Activated naive CD8-positive, alpha-beta T cell treated with anti-CD3 and anti-CD28 coated beads for 36 hours (primary cell): ENCODE data around the gene R3HCC1L. TPM values are rescaled to one million over a fixed set of nuclear protein-coding genes. Genes with fewer than 3 reads are reported as not detected.

Experiments used
- DNase-seq: peaks from one replicate; pipeline ENCODE4 v3.0.0; 2021
- H3K27ac Mint-ChIP-seq: one replicate; pipeline ENCODE4 v1.8.0; 2022; ENCODE audit warnings: mild to moderate bottlenecking, moderate library complexity, mixed read lengths
- H3K27me3 Mint-ChIP-seq: one replicate; pipeline ENCODE4 v1.8.0; 2022; ENCODE audit warnings: mild to moderate bottlenecking, mixed read lengths
- H3K36me3 Mint-ChIP-seq: one replicate; pipeline ENCODE4 v1.8.0; 2021; ENCODE audit warnings: mild to moderate bottlenecking, mixed read lengths
- H3K4me1 Mint-ChIP-seq: one replicate; pipeline ENCODE4 v1.8.0; 2021; ENCODE audit warnings: mixed read lengths
- H3K4me3 Mint-ChIP-seq: one replicate; pipeline ENCODE4 v1.8.0; 2022; ENCODE audit warnings: mild to moderate bottlenecking, moderate library complexity, mixed read lengths
- H3K9me3 Mint-ChIP-seq: one replicate; pipeline ENCODE4 v1.8.0; 2022; ENCODE audit warnings: mixed read lengths
- total RNA-seq, 2 experiments: library from RNA; stranded (reverse); gene quantifications; one replicate each; pipeline ENCODE4 v1.2.3, GENCODE V29; 2021

The R3HCC1L gene
- 10 to 100 TPM; 17.7 to 20.3 TPM for total RNA-seq

GRCh38 chr10:98134431-98135221 is at the start of gene R3HCC1L:
Gene R3HCC1L, plus strand, starts transcription at chr10:98134657. Its CDS starts 73,458 bp downstream, at chr10:98208115.
- DNase-seq: peak; percentile 95
- Mint-ChIP-seq H3K36me3 (peaks cover 13% of the 10 kb centered on the region), H3K4me3 (peak within 1 kb of the TSS; percentile 88), H3K27me3 (no peaks in the 10 kb centered on the region), H3K9me3 (peaks cover 7% of the 10 kb centered on the region), H3K4me1 (peaks cover 41% of the 10 kb centered on the region), H3K27ac (peak within 1 kb of the TSS; percentile 88)

DNA sequence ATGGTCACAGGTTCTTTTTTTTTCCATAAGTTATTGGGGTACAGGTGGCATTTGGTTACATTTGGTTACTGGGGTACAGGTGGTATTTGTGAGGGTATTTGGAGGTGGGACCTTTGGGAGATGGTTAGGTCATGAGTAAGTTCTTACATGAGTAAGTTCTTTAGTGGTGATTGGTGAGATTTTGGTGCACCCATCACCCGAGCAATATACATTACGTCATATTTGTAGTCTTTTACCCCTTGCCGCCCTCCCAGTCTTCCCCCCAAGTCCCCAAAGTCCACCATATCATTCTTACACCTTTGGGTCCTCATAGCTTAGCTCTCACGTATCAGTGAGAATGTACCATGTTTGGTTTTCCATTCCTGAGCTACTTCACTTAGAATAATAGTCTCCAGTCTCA is 49.2 kb upstream of the R3HCC1L start:
- Mint-ChIP-seq H3K4me1 (no peaks in the 10 kb centered on the region), H3K4me3 (no peak overlapping the region), H3K27ac (no peak overlapping the region), H3K9me3 (no peaks in the 10 kb centered on the region), H3K36me3 (no peaks in the 10 kb centered on the region), H3K27me3 (peaks cover 16% of the 10 kb centered on the region)
- no peak for DNase-seq

DNA sequence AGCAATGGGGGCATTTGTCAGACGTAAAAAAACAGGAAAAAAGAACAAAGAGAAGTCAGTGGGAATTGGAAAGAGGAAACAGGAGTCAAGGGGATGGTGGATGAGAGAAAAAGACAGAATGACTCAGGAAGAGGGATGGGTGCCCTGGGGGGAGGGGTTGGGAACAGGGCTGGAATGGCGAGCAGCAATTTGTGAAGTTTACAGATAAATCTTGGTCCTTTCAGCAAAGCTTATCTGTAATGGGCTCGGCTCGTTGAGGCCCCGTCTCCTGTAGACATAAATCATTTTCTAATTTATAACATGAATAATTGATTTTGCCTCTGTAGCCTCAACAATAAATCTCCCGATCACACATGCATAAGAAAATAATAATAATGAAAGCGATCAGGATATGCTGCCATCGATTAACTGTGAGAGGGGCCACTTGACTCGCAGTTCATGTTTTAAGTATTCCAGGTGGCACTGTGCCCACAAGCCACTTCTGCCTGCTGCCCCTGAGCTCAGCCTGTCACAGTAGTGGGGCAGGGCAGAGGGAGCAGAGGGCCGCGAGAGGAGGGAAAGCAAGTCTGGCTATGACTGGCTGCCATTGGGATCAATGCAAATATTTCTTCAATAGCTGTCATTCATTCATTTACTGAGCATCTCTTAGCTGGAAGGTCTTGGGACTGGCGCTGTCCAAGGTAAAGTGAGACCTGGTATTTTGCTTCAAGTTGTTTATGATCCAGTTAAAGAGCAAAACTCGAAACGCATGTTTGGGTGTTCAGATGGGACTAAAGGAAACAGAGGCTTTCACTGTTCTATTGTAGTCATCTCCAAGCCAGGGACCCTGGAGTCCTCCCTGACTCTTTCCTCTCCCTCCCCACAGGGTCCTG is 47.4 kb upstream of the R3HCC1L start:
- H3K27me3 Mint-ChIP-seq: peaks cover 17% of the 10 kb centered on the region
- H3K4me1 Mint-ChIP-seq: no peaks in the 10 kb centered on the region
- no peak for DNase-seq
- no peak overlapping the region for H3K27ac Mint-ChIP-seq
- H3K9me3 Mint-ChIP-seq: no peaks in the 10 kb centered on the region
- H3K4me3 Mint-ChIP-seq: no peak overlapping the region
- H3K36me3 Mint-ChIP-seq: no peaks in the 10 kb centered on the region

DNA sequence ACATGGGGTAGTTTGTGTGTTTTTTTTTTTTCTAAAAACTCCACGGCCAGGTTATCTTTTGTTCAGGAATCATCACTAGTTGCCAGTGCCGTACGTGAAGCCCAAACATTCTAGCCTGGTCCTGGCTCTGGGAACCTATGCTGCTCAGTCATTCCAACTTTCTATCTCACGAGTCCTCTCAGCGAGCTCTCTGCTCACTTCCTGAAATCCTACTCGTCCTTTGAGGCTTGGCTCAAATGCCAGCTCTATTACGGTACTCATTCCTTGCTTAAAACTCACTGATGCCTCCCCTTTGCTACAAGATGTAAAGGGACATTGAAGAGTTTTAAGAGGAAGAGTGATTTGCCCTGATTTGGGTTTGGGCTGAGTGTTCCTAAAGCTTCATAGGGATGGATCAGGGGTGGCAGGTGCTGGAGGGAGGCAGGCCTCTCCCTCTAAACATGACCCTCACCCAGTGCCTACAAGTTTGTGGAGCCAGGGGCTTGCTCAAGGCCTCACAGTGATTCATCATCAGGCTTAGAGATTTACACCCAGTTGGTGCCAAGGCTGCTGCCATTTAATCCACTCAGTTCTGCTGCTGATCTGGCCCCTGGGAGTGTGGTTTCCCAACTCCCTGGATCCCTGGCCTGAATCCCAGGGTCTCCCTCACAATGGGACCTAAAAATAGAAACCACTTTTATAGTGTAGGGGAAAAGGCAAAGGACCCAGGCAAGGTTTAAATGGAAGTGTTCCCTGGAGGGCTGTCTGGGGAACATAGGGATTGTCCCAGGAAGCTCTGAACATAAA is 46.1 kb upstream of the R3HCC1L start:
- DNase-seq: no peak
- Mint-ChIP-seq H3K36me3 (no peaks in the 10 kb centered on the region), H3K27ac (no peak overlapping the region), H3K4me1 (no peaks in the 10 kb centered on the region), H3K4me3 (no peak overlapping the region), H3K27me3 (peaks cover 23% of the 10 kb centered on the region), H3K9me3 (no peaks in the 10 kb centered on the region)

DNA sequence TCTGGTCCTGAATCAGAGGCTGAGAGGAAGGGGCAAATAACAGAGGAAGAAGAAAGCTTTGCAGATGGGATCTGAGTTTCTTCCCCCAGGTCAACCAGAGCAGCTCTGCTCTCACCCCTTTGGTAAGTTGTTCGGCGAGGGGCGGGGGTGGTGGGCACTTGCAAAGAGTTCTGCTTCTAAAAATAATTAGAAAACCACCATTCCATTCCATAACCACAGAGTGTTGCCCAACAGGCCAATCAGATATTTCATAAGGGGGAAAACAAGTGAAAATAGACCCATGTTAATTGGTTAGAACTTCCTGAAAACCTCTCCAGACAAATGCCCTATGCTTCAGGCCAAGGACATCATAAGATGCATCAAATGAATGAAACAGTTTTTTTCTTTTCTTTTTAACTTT is 43.6 kb upstream of the R3HCC1L start:
- DNase-seq: no peak
- H3K9me3 Mint-ChIP-seq: no peaks in the 10 kb centered on the region
- no peak overlapping the region for H3K27ac Mint-ChIP-seq
- no peaks in the 10 kb centered on the region for H3K36me3 Mint-ChIP-seq
- H3K4me3 Mint-ChIP-seq: no peak overlapping the region
- H3K4me1 Mint-ChIP-seq: no peaks in the 10 kb centered on the region
- peaks cover 28% of the 10 kb centered on the region for H3K27me3 Mint-ChIP-seq

GRCh38 chr10:98096316-98096715 is 38.1 kb upstream of the R3HCC1L start:
- no peak for DNase-seq
- no peak overlapping the region for H3K27ac Mint-ChIP-seq
- H3K4me1 Mint-ChIP-seq: no peaks in the 10 kb centered on the region
- peaks cover 14% of the 10 kb centered on the region for H3K27me3 Mint-ChIP-seq
- H3K36me3 Mint-ChIP-seq: no peaks in the 10 kb centered on the region
- no peaks in the 10 kb centered on the region for H3K9me3 Mint-ChIP-seq
- H3K4me3 Mint-ChIP-seq: no peak overlapping the region

DNA sequence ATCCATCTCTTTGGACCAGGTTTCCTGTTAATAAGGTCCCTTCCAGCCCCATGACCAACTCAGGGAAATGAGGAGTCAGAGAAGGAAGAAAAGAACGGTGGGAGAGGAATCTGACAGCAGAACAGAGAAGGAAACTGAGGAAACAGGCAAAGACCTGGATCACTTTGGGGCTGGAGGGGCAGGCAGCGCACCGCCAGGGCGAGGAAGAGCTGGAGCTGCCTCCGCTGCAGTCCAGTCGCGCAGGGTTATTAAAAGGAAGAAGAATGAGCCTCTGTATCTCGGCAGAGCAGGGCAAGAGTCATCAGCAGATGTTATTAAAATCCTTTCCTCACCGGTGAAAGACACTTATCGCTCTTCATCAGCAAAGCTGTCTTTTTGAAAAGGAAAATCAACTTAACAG is 37.7 kb upstream of the R3HCC1L start:
- Mint-ChIP-seq H3K27me3 (peaks cover 14% of the 10 kb centered on the region), H3K36me3 (no peaks in the 10 kb centered on the region), H3K9me3 (no peaks in the 10 kb centered on the region), H3K27ac (no peak overlapping the region), H3K4me1 (no peaks in the 10 kb centered on the region), H3K4me3 (no peak overlapping the region)
- DNase-seq: no peak

GRCh38 chr10:98097175-98097574 is 37.3 kb upstream of the R3HCC1L start:
- no peak overlapping the region for H3K27ac Mint-ChIP-seq
- no peaks in the 10 kb centered on the region for H3K4me1 Mint-ChIP-seq
- DNase-seq: no peak
- no peak overlapping the region for H3K4me3 Mint-ChIP-seq
- H3K36me3 Mint-ChIP-seq: no peaks in the 10 kb centered on the region
- H3K9me3 Mint-ChIP-seq: no peaks in the 10 kb centered on the region
- peaks cover 14% of the 10 kb centered on the region for H3K27me3 Mint-ChIP-seq

GRCh38 chr10:98097616-98098015 is 36.8 kb upstream of the R3HCC1L start:
- Mint-ChIP-seq H3K36me3 (no peaks in the 10 kb centered on the region), H3K27ac (no peak overlapping the region), H3K4me3 (no peak overlapping the region)

GRCh38 chr10:98098247-98098646 is 36.2 kb upstream of the R3HCC1L start:
- H3K4me3 Mint-ChIP-seq: no peak overlapping the region
- DNase-seq: no peak
- no peak overlapping the region for H3K27ac Mint-ChIP-seq
- H3K36me3 Mint-ChIP-seq: no peaks in the 10 kb centered on the region
- H3K9me3 Mint-ChIP-seq: no peaks in the 10 kb centered on the region
- H3K4me1 Mint-ChIP-seq: no peaks in the 10 kb centered on the region
- H3K27me3 Mint-ChIP-seq: peaks cover 9% of the 10 kb centered on the region

More at GRCh38 chr10:98097616-98098015, 36.8 kb upstream of the R3HCC1L start:
- DNase-seq: no peak
- Mint-ChIP-seq H3K4me1 (no peaks in the 10 kb centered on the region), H3K9me3 (no peaks in the 10 kb centered on the region), H3K27me3 (peaks cover 14% of the 10 kb centered on the region)

DNA sequence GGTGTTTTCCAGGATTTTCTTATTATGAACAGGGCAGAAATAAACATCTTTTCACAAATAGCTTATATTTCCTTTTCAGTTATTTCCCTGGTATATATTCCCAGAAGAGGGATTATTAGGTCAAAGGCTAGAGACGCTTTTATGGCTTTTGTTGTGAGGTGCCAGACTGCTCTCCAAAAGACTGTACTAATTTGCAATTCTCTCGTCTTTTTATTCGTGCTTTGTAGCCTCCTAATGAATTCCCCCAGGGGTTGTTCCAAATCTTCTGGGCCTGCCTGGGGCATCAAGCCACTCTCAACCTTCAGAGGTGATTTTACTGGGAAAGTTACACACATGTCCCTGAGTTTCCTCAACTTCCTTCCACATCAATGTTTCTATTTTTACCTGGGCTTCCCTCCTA is 34.0 kb upstream of the R3HCC1L start:
- Mint-ChIP-seq H3K27me3 (peaks cover 3% of the 10 kb centered on the region), H3K4me3 (no peak overlapping the region), H3K9me3 (no peaks in the 10 kb centered on the region), H3K27ac (no peak overlapping the region), H3K4me1 (no peaks in the 10 kb centered on the region), H3K36me3 (no peaks in the 10 kb centered on the region)
- DNase-seq: no peak

GRCh38 chr10:98101366-98101765 is 33.1 kb upstream of the R3HCC1L start:
- Mint-ChIP-seq H3K4me3 (no peak overlapping the region), H3K36me3 (no peaks in the 10 kb centered on the region), H3K9me3 (no peaks in the 10 kb centered on the region), H3K27me3 (peaks cover 3% of the 10 kb centered on the region), H3K27ac (no peak overlapping the region), H3K4me1 (no peaks in the 10 kb centered on the region)
- DNase-seq: no peak

- Mint-ChIP-seq H3K9me3 (no peaks in the 10 kb centered on the region), H3K27me3 (no peaks in the 10 kb centered on the region), H3K4me1 (no peaks in the 10 kb centered on the region), H3K4me3 (no peak overlapping the region), H3K27ac (no peak overlapping the region), H3K36me3 (no peaks in the 10 kb centered on the region)
- DNase-seq: no peak
These were observed 30.3 kb upstream of the R3HCC1L start for GRCh38 chr10:98104125-98104524.

- DNase-seq: no peak
- Mint-ChIP-seq H3K4me1 (no peaks in the 10 kb centered on the region), H3K36me3 (no peaks in the 10 kb centered on the region), H3K9me3 (no peaks in the 10 kb centered on the region), H3K27me3 (peaks cover 9% of the 10 kb centered on the region), H3K4me3 (no peak overlapping the region), H3K27ac (no peak overlapping the region)
These were observed 27.9 kb upstream of the R3HCC1L start for GRCh38 chr10:98106531-98106930.
